K562 (cell line): ENCODE measurements around the gene MYADM. TPM values are rescaled to one million over a fixed set of nuclear protein-coding genes. Genes with fewer than 3 reads are reported as not detected.

Experiments used
- ATAC-seq: fragments of 200-7000 bp; cut with Tn5 transposase; 3 replicates; pipeline ENCODE4 v1.9.1; 2020; ENCODE audit warnings: moderate library complexity
- BruUV-seq: library from RNA; stranded (reverse); fragments of 400-500 nt; replicated peaks from 2 replicates; lab custom pipeline; 2021; lab: Mats Ljungman, UMichigan
- CTCF ChIA-PET: fragments of 300-600 bp; formaldehyde crosslinking; extraction: SDS; loops from one replicate; lab custom pipeline; 2021; ENCODE audit warnings: low intra/inter-chr PET ratio; lab: Yijun Ruan, JAX
- POLR2A ChIA-PET: fragments of 300-600, 350-650 bp; sonication (Branson Sonifier 250); formaldehyde crosslinking; extraction: SDS; loops from one replicate; lab custom pipeline; 2021; ENCODE audit warnings: antibody characterized with exemption, inconsistent platforms; lab: Yijun Ruan, JAX
- DNase-seq, 4 experiments: peaks; one replicate each; pipeline versions ENCODE4 v3.0.0 to v3.0.0-alpha.2; 2011 to 2018; ENCODE audit warnings: low spot score in 3 of 4, mixed read lengths in 3 of 4; ENCODE audit errors: extremely low read depth in 1 of 4
- FAIRE-seq: peaks from 2 replicates; lab custom pipeline; 2011; peaks lifted over from hg19 to GRCh38; lab: Jason Lieb, UNC
- H2AFZ ChIP-seq: 2 replicates; pipeline ENCODE4 v1.6.0; 2011; ENCODE audit warnings: low read depth, low read length, control low read depth, inconsistent platforms
- H3K27ac ChIP-seq: fragments of 200-600 bp; 3 replicates; pipeline ENCODE4 v1.8.0; 2011; ENCODE audit warnings: low read depth, mild to moderate bottlenecking, control low read depth, inconsistent platforms, low read length, moderate library complexity, mixed read lengths; ENCODE audit errors: extremely low read depth
- H3K27me3 ChIP-seq, 2 experiments: fragments of 300-600 bp in 1 of 2; 2 replicates in 1 of 2; 3 replicates in 1 of 2; pipeline versions ENCODE4 v1.6.0 to v1.8.0; 2011; ENCODE audit warnings: inconsistent platforms in 2 of 2, low read length in 2 of 2, mild to moderate bottlenecking in 1 of 2, mixed read lengths in 1 of 2, moderate library complexity in 1 of 2; ENCODE audit not compliant: control insufficient read depth in 2 of 2, insufficient read depth in 2 of 2
- H3K36me3 ChIP-seq: fragments of 300-600 bp; 3 replicates; pipeline ENCODE4 v1.8.0; 2011; ENCODE audit warnings: mild to moderate bottlenecking, low read length, inconsistent platforms; ENCODE audit not compliant: control insufficient read depth, insufficient read depth
- H3K4me1 ChIP-seq, 2 experiments: fragments of 200-600 bp in 1 of 2; replicated peaks in 1 of 2; 2 replicates in 1 of 2; 3 replicates in 1 of 2; pipeline versions ENCODE4 v1.5.1 to v1.8.0; 2011; ENCODE audit warnings: inconsistent platforms in 2 of 2, low read length in 2 of 2, mild to moderate bottlenecking in 1 of 2, mixed read lengths in 1 of 2, moderate library complexity in 1 of 2; ENCODE audit not compliant: control insufficient read depth in 2 of 2, insufficient read depth in 2 of 2
- H3K4me2 ChIP-seq: 2 replicates; pipeline ENCODE4 v1.6.1; 2011; ENCODE audit warnings: low read length, control low read depth, inconsistent platforms, mixed read lengths; ENCODE audit not compliant: insufficient read depth
- H3K4me3 ChIP-seq: fragments of 200-600 bp; sonication (generic), shearing (Covaris generic); 2 replicates; pipeline ENCODE4 v1.5.1; 2016; ENCODE audit warnings: control low read depth, inconsistent platforms
- H3K79me2 ChIP-seq: fragments of 200-600 bp; 3 replicates; pipeline ENCODE4 v1.8.0; 2011; ENCODE audit warnings: low read length, inconsistent platforms; ENCODE audit not compliant: control insufficient read depth, insufficient read depth
- H3K9ac ChIP-seq, 2 experiments: 2 replicates each; pipeline versions ENCODE4 v1.6.0 to v1.6.1; 2011; ENCODE audit warnings: low read depth in 2 of 2, low read length in 2 of 2, control low read depth in 1 of 2, inconsistent platforms in 1 of 2, mild to moderate bottlenecking in 1 of 2, mixed read lengths in 1 of 2; ENCODE audit not compliant: insufficient read depth in 1 of 2
- H3K9me1 ChIP-seq: one replicate; pipeline ENCODE4 v1.6.0; 2011; ENCODE audit warnings: inconsistent platforms, mild to moderate bottlenecking, low read length, moderate library complexity; ENCODE audit not compliant: control insufficient read depth, insufficient read depth
- H3K9me3 ChIP-seq: replicated peaks from 2 replicates; pipeline ENCODE4 v1.5.1; 2011; ENCODE audit warnings: low read depth, low read length, inconsistent platforms; ENCODE audit not compliant: control insufficient read depth, insufficient read depth
- H4K20me1 ChIP-seq: replicated peaks from 2 replicates; pipeline ENCODE4 v1.6.1; 2011; ENCODE audit warnings: low read length, inconsistent platforms, mixed read lengths; ENCODE audit not compliant: control insufficient read depth, insufficient read depth
- ARID2 ChIP-seq: fragments of 450-650 bp; IDR thresholded peaks from 2 replicates; pipeline ENCODE4 v1.6.1; 2017; ENCODE audit warnings: antibody characterized with exemption, mild to moderate bottlenecking
- ETS1 ChIP-seq: conservative IDR thresholded peaks from 2 replicates; pipeline ENCODE4 v1.6.1; 2011; ENCODE audit warnings: low read depth, mild to moderate bottlenecking, low read length; ENCODE audit not compliant: control insufficient read depth
- HOXB6 ChIP-seq: fragments of 250-450 bp; sonication (Bioruptor Pico); IDR thresholded peaks from 2 replicates; pipeline ENCODE4 v1.5.1; 2022; ENCODE audit warnings: mild to moderate bottlenecking, borderline replicate concordance
- KDM1A ChIP-seq, 2 experiments: fragments of 450-650 bp; IDR thresholded peaks; 2 replicates each; pipeline ENCODE4 v1.6.1; 2016; ENCODE audit warnings: mild to moderate bottlenecking in 2 of 2
- KLF16 ChIP-seq: IDR thresholded peaks from 2 replicates; pipeline ENCODE4 v1.6.1; 2016; ENCODE audit warnings: antibody characterized with exemption
- MBD2 ChIP-seq: sonication (generic); IDR thresholded peaks from 2 replicates; pipeline ENCODE4 v1.6.1; 2016; ENCODE audit warnings: low read depth, borderline replicate concordance
- NR2C1 ChIP-seq, 2 experiments: fragments of 450-650 bp; IDR thresholded peaks; 2 replicates each; pipeline ENCODE4 v1.6.1; 2017; ENCODE audit warnings: mild to moderate bottlenecking in 2 of 2, antibody characterized with exemption in 1 of 2, inconsistent platforms in 1 of 2, missing compliant biosample characterization in 1 of 2, missing genetic modification characterization in 1 of 2
- SMARCA4 ChIP-seq: fragments of 450-650 bp; IDR thresholded peaks from 2 replicates; pipeline ENCODE4 v1.6.1; 2016
- XRCC3 ChIP-seq: fragments of 450-650 bp; IDR thresholded peaks from 2 replicates; pipeline ENCODE4 v1.6.1; 2017; ENCODE audit warnings: mild to moderate bottlenecking, moderate library complexity
- ZNF143 ChIP-seq: sonication (generic); formaldehyde crosslinking; IDR thresholded peaks from 2 replicates; pipeline ENCODE4 v1.9.0; 2022; ENCODE audit warnings: mild to moderate bottlenecking, missing genetic modification reagents
- ZNF197 ChIP-seq: fragments of 200-800 bp; sonication (Bioruptor generic); IDR thresholded peaks from 2 replicates; pipeline ENCODE4 v1.6.1; 2016; ENCODE audit warnings: low read depth, missing genetic modification characterization, missing compliant biosample characterization
- ZNF24 ChIP-seq: fragments of 450-650 bp; IDR thresholded peaks from 2 replicates; pipeline ENCODE4 v1.6.1; 2016
- ZNF561 ChIP-seq: fragments of 450-650 bp; formaldehyde crosslinking; conservative IDR thresholded peaks from 2 replicates; pipeline ENCODE4 v1.4.0; 2020; ENCODE audit warnings: mild to moderate bottlenecking, moderate library complexity
- WGBS: fragments of 100-300 bp; shearing (Covaris generic); methylation state at CpG from one replicate; pipeline ENCODE4 v1.1.6; 2016; ENCODE audit warnings: low coverage, mixed read lengths; ENCODE audit not compliant: insufficient coverage; ENCODE audit errors: missing lambda C conversion rate; 5-methylcytosine and 5-hydroxymethylcytosine counted together
- in situ Hi-C: fragments of 300-500 bp; cut with MboI; formaldehyde crosslinking; loops from 4 replicates; pipeline ENCODE4 v1.15.0; 2018; ENCODE audit warnings: inconsistent platforms, mixed read lengths
- intact Hi-C: fragments of 100-400 bp; cut with micrococcal nuclease; formaldehyde crosslinking; loops from 2 replicates; pipeline ENCODE4 v1.14.2; 2022
- polyA plus RNA-seq, 8 experiments: library from polyadenylated mRNA; depleted of rRNA in 4 of 8; stranded (reverse) in 5 of 8; unstranded in 3 of 8; fragments of >200 nt; fragmentation: Nextera tagmentation in 2 of 8; fragmentation: Illumina TruSeq in 1 of 8; extraction: Ambion mirVana in 2 of 8; extraction: Trizol in 1 of 8; gene quantifications; 2 replicates each; pipeline versions ENCODE4 v1.2.1 to v1.2.3, GENCODE V29; 2011 to 2014; ENCODE audit warnings: inconsistent platforms in 1 of 8, missing spikeins in 1 of 8
- total RNA-seq, 7 experiments: library from RNA; depleted of rRNA in 6 of 7; stranded (reverse); fragments of >200 nt in 6 of 7; fragmentation: Illumina TruSeq in 2 of 7; extraction: Trizol in 2 of 7; gene quantifications; 2 replicates each; pipeline versions ENCODE4 v1.2.1 to v1.2.3, GENCODE V29; 2011 to 2021; ENCODE audit warnings: low replicate concordance in 1 of 7
- TF ChIP-seq, protein P1 (sequence below): fragments of 250-450 bp; sonication (Bioruptor Pico); IDR thresholded peaks from 2 replicates; pipeline ENCODE4 v1.4.0; 2020; ENCODE audit warnings: mild to moderate bottlenecking
- TF ChIP-seq, protein P2 (sequence below): fragments of 450-650 bp; IDR thresholded peaks from 2 replicates; pipeline ENCODE4 v1.6.1; 2014; ENCODE audit warnings: low read depth, mild to moderate bottlenecking, moderate library complexity, borderline replicate concordance
- TF ChIP-seq, protein P3 (sequence below): fragments of 200-800 bp; sonication (Bioruptor generic); IDR thresholded peaks from 2 replicates; pipeline ENCODE4 v1.6.1; 2017; ENCODE audit warnings: missing genetic modification characterization, missing compliant biosample characterization
- TF ChIP-seq, protein P4 (sequence below): fragments of 450-650 bp; formaldehyde crosslinking; IDR thresholded peaks from 2 replicates; pipeline ENCODE4 v1.4.0; 2020; ENCODE audit warnings: mild to moderate bottlenecking, moderate library complexity

Gene MYADM
- total and polyA plus RNA-seq, 9 of the 15 experiments (the other 6 are each of a cell fraction or from before 2014, with no cell fraction given) = 4.5 to 70.3 (median 14.4) TPM

- Histone ChIP-seq H3K4me2 (no peak overlapping the region), H3K4me1 (peaks cover 0 to 16% of the 10 kb centered on the region in 2 experiments; a peak in 3 of 5 replicates), H3K79me2 (no peaks in the 10 kb centered on the region), H3K9ac (no peak overlapping the region; a peak in 1 of 4 replicates), H4K20me1 (peaks cover under 1% of the 10 kb centered on the region; the same call in 1 of the 2 replicates), H3K9me1 (no peaks in the 10 kb centered on the region), H3K9me3 (no peaks in the 10 kb centered on the region), H3K27me3 (peaks cover 8 to 52% of the 10 kb centered on the region in 2 experiments; a peak in 3 of 5 replicates), H2AFZ (no peak overlapping the region), H3K4me3 (no peak overlapping the region), H3K27ac (no peak overlapping the region), H3K36me3 (no peaks in the 10 kb centered on the region)
- no TSS peak for BruUV-seq
- ATAC-seq (peak; percentile 78), DNase-seq (peak; percentile 35 to 64 (median 50)), FAIRE-seq (peak; percentile 78)
- ChIA-PET CTCF (no interaction called here), POLR2A (no interaction called here)
- in situ Hi-C loops = no loop called here
- intact Hi-C loops = no loop called here
- 3% methylated on average over 8 of the region's 8 CpGs for WGBS
- TF ChIP-seq ZNF143 (CRISPR knock-in tag) = peak; percentile 91
- no peak for TF ChIP-seq SMARCA4
- TF ChIP-seq MBD2 = peak; percentile 54; the same call in 1 of the 2 replicates
- peak; percentile 69; the same call in 1 of the 2 replicates for TF ChIP-seq ETS1
- TF ChIP-seq, protein P1, sequence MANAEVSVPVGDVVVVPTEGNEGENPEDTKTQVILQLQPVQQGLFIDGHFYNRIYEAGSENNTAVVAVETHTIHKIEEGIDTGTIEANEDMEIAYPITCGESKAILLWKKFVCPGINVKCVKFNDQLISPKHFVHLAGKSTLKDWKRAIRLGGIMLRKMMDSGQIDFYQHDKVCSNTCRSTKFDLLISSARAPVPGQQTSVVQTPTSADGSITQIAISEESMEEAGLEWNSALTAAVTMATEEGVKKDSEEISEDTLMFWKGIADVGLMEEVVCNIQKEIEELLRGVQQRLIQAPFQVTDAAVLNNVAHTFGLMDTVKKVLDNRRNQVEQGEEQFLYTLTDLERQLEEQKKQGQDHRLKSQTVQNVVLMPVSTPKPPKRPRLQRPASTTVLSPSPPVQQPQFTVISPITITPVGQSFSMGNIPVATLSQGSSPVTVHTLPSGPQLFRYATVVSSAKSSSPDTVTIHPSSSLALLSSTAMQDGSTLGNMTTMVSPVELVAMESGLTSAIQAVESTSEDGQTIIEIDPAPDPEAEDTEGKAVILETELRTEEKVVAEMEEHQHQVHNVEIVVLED (CRISPR knock-in tag) = no peak
- no peak for TF ChIP-seq KDM1A (IDR thresholded peaks at IDR 0.05)
- no peak for TF ChIP-seq ZNF24
- TF ChIP-seq, protein P2, sequence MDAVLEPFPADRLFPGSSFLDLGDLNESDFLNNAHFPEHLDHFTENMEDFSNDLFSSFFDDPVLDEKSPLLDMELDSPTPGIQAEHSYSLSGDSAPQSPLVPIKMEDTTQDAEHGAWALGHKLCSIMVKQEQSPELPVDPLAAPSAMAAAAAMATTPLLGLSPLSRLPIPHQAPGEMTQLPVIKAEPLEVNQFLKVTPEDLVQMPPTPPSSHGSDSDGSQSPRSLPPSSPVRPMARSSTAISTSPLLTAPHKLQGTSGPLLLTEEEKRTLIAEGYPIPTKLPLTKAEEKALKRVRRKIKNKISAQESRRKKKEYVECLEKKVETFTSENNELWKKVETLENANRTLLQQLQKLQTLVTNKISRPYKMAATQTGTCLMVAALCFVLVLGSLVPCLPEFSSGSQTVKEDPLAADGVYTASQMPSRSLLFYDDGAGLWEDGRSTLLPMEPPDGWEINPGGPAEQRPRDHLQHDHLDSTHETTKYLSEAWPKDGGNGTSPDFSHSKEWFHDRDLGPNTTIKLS = peak; percentile 46; the same call in 1 of the 2 replicates
- TF ChIP-seq ZNF561 (CRISPR knock-in tag) = no peak
- no peak for TF ChIP-seq ARID2
- TF ChIP-seq, protein P3, sequence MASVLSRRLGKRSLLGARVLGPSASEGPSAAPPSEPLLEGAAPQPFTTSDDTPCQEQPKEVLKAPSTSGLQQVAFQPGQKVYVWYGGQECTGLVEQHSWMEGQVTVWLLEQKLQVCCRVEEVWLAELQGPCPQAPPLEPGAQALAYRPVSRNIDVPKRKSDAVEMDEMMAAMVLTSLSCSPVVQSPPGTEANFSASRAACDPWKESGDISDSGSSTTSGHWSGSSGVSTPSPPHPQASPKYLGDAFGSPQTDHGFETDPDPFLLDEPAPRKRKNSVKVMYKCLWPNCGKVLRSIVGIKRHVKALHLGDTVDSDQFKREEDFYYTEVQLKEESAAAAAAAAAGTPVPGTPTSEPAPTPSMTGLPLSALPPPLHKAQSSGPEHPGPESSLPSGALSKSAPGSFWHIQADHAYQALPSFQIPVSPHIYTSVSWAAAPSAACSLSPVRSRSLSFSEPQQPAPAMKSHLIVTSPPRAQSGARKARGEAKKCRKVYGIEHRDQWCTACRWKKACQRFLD (CRISPR knock-in tag) = no peak
- no peak for TF ChIP-seq KLF16
- TF ChIP-seq HOXB6 (CRISPR knock-in tag) = no peak
- no peak for TF ChIP-seq NR2C1 (IDR thresholded peaks at IDR 0.05)
- TF ChIP-seq NR2C1 (tag; IDR thresholded peaks at IDR 0.05) = no peak
- TF ChIP-seq, protein P4, sequence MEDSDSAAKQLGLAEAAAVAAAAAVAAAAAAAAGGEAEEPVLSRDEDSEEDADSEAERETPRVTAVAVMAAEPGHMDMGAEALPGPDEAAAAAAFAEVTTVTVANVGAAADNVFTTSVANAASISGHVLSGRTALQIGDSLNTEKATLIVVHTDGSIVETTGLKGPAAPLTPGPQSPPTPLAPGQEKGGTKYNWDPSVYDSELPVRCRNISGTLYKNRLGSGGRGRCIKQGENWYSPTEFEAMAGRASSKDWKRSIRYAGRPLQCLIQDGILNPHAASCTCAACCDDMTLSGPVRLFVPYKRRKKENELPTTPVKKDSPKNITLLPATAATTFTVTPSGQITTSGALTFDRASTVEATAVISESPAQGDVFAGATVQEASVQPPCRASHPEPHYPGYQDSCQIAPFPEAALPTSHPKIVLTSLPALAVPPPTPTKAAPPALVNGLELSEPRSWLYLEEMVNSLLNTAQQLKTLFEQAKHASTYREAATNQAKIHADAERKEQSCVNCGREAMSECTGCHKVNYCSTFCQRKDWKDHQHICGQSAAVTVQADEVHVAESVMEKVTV (CRISPR knock-in tag) = no peak
- TF ChIP-seq XRCC3 = no peak
- peak; percentile 69; the same call in 1 of the 2 replicates for TF ChIP-seq ZNF197 (CRISPR knock-in tag)
These were observed 25.3 kb downstream of the MYADM start for GRCh38 chr19:53892981-53893325.
